Spinal cord (tissue), 10 donors: ENCODE results near the gene PCDH9. TPM values are rescaled to one million over a fixed set of nuclear protein-coding genes. Genes with fewer than 3 reads are reported as not detected.

Source experiments
- DNase-seq, 6 donors: peaks; one replicate each; pipeline versions ENCODE4 v3.0.0 to v3.0.0-alpha.2; 2013 to 2015; ENCODE audit warnings: low spot score in 6 of 6, low read depth in 4 of 6
- H3K27ac ChIP-seq: one replicate; pipeline ENCODE4 v1.5.1; 2013; ENCODE audit warnings: low read depth, low read length, control low read depth
- H3K27me3 ChIP-seq: one replicate; pipeline ENCODE4 v1.6.1; 2013; ENCODE audit warnings: low read length; ENCODE audit not compliant: control insufficient read depth, insufficient read depth
- H3K36me3 ChIP-seq: one replicate; pipeline ENCODE4 v1.6.1; 2013; ENCODE audit warnings: low read length; ENCODE audit not compliant: control insufficient read depth, insufficient read depth
- H3K4me1 ChIP-seq: one replicate; pipeline ENCODE4 v1.6.1; 2013; ENCODE audit warnings: low read length; ENCODE audit not compliant: control insufficient read depth, insufficient read depth
- H3K4me3 ChIP-seq: one replicate; pipeline ENCODE4 v1.5.1; 2013; ENCODE audit warnings: low read depth, low read length, control low read depth
- H3K9me3 ChIP-seq: one replicate; pipeline ENCODE4 v1.6.1; 2013; ENCODE audit warnings: low read length; ENCODE audit not compliant: control insufficient read depth, insufficient read depth
- WGBS: methylation state at CpG from one replicate; pipeline ENCODE4 v1.1.5; 2013; ENCODE audit warnings: missing lambda C conversion rate; ENCODE audit not compliant: insufficient coverage; 5-methylcytosine and 5-hydroxymethylcytosine counted together
- polyA plus RNA-seq, 2 donors: library from polyadenylated mRNA; unstranded; fragments of 120-200 nt; gene quantifications; one replicate each; pipeline ENCODE4 v1.2.1, GENCODE V29; 2013; ENCODE audit not compliant: insufficient read length in 2 of 2
- total RNA-seq, 2 donors: library from RNA; depleted of rRNA in 1 of 2; stranded (reverse); fragments of 120-200 nt in 1 of 2; fragments of >200 nt in 1 of 2; gene quantifications; one replicate each; pipeline versions ENCODE4 v1.2.3 to v1.2.4, GENCODE V29; 2013 to 2014
- donor health status: healthy.

The PCDH9 gene
- total and polyA plus RNA-seq, 4 donors: 37.6 to 180 (median 60.7) TPM

GRCh38 chr13:67225252-67226159, 4.6 kb downstream of the PCDH9 start:
- WGBS: 67% methylated on average over 7 of the region's 20 CpGs
- Histone ChIP-seq H3K4me1 (peaks cover 5% of the 10 kb centered on the region), H3K36me3 (no peaks in the 10 kb centered on the region), H3K9me3 (no peaks in the 10 kb centered on the region), H3K27me3 (no peaks in the 10 kb centered on the region), H3K27ac (peak overlapping the region; percentile 16), H3K4me3 (peak overlapping the region; percentile 98)
- DNase-seq: no peak

GRCh38 chr13:67224148-67224846, 5.8 kb downstream of the PCDH9 start:
- 0% methylated on average over 1 of the region's 9 CpGs for WGBS
- DNase-seq: peak in 5 of 6 donors; percentile 74 to 97 (median 85)
- Histone ChIP-seq H3K4me3 (peak overlapping the region; percentile 45), H3K36me3 (no peaks in the 10 kb centered on the region), H3K4me1 (peaks cover 5% of the 10 kb centered on the region), H3K27ac (peak overlapping the region; percentile 54), H3K9me3 (no peaks in the 10 kb centered on the region), H3K27me3 (no peaks in the 10 kb centered on the region)

- Histone ChIP-seq H3K9me3 (no peaks in the 10 kb centered on the region), H3K27me3 (no peaks in the 10 kb centered on the region), H3K36me3 (no peaks in the 10 kb centered on the region), H3K27ac (peak overlapping the region; percentile 54), H3K4me3 (peak overlapping the region; percentile 45), H3K4me1 (peaks cover 5% of the 10 kb centered on the region)
- WGBS: no CpG with 5 or more reads among the region's 1 CpG
- DNase-seq: no peak
These were observed 6.4 kb downstream of the PCDH9 start for GRCh38 chr13:67223742-67224141.

DNA sequence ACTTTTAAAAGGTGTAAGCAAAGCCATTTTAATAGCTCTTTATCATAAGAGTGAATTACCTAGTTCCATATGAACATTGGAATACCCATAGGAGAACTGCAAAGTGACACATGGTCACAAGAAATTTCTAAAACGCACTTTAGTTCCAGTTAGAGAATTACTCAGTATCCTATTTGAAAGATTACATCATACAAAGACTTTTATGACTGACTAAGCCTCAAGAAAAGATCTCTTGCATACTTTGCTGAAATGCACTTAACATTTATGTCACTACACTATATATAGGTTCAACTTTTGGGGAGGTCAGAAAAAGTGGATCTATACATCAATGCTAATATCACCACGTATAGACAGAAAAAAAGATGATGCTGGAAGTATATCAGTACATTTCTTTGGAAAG, 7.1 kb downstream of the PCDH9 start:
- Histone ChIP-seq H3K36me3 (no peaks in the 10 kb centered on the region), H3K27ac (no peak overlapping the region)

GRCh38 chr13:67221630-67222226, 8.4 kb downstream of the PCDH9 start:
- 42% methylated on average over 1 of the region's 3 CpGs for WGBS
- Histone ChIP-seq H3K4me1 (peaks cover 5% of the 10 kb centered on the region), H3K27me3 (no peaks in the 10 kb centered on the region), H3K27ac (no peak overlapping the region), H3K9me3 (no peaks in the 10 kb centered on the region), H3K4me3 (no peak overlapping the region), H3K36me3 (no peaks in the 10 kb centered on the region)
- DNase-seq: no peak

More for the DNA sequence above, 7.1 kb downstream of the PCDH9 start:
- Histone ChIP-seq H3K4me3 (peak overlapping the region; percentile 10), H3K9me3 (no peaks in the 10 kb centered on the region), H3K4me1 (peaks cover 5% of the 10 kb centered on the region), H3K27me3 (no peaks in the 10 kb centered on the region)
- no peak for DNase-seq
- WGBS: no CpG with 5 or more reads among the region's 2 CpGs

DNA sequence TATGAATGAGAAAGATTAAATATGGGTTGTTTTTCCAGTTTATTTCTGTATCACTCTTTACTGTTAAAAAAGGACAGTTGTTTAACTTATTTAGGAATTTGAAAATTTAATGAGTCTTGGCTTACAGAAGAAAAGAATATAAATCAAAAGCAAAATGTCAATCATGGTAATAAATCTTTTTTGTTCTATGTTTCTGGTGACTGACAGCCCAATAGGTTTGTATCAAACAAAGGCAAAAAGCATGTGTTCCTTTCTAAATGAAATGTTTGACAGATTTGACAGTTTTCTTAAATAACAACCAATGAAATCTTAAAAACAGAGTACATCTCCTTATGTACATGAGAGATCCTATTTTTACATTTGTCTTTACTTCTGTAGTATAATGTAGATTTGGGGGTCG, 11.0 kb downstream of the PCDH9 start:
- Histone ChIP-seq H3K27me3 (no peaks in the 10 kb centered on the region), H3K4me3 (no peak overlapping the region), H3K9me3 (no peaks in the 10 kb centered on the region), H3K36me3 (no peaks in the 10 kb centered on the region), H3K4me1 (no peaks in the 10 kb centered on the region), H3K27ac (no peak overlapping the region)
- WGBS: no CpG with 5 or more reads among the region's 1 CpG
- no peak for DNase-seq

DNA sequence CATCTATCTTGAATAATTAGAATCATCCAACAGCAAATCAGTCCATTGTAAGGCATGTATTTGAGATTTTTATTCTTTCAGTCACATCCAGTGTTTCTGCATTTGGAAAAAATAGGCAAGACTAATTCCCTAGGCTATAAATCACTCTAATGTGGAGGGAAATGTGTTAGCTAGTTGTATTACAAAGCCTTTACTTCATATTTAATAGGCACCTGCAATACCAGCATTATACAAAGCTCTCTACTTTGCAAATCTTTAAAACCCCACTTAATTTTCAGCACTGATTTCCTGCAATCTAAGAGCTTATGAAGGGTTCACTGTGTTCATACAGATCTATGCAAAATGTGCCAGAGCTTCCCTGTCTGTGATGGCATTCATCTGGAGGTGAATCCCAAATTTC, 12.3 kb downstream of the PCDH9 start:
- H3K4me1 ChIP-seq: no peaks in the 10 kb centered on the region
- H3K27me3 ChIP-seq: no peaks in the 10 kb centered on the region
- no peak overlapping the region for H3K4me3 ChIP-seq
- H3K27ac ChIP-seq: no peak overlapping the region
- no peaks in the 10 kb centered on the region for H3K36me3 ChIP-seq
- DNase-seq: peak in 1 of 6 donors; percentile 58
- no peaks in the 10 kb centered on the region for H3K9me3 ChIP-seq

DNA sequence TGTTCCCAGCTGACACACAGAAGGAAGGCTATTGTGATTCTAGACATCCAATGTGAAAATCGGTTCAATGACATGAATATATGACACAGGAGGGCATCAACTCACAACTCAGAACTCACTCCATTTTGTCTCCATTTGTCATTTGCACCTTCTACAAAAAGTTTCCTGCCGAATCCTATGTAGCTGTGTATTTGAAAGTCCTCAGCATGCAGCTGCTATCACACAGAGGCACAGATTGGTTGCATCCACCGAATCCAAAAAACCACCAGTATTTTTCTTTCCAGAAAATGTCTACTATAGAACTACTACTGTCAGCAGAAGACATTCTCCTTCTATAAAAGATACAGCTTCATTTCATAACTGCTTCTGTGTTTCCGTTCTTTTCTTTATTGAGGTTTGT, 13.3 kb downstream of the PCDH9 start:
- H3K27ac ChIP-seq: no peak overlapping the region

DNA sequence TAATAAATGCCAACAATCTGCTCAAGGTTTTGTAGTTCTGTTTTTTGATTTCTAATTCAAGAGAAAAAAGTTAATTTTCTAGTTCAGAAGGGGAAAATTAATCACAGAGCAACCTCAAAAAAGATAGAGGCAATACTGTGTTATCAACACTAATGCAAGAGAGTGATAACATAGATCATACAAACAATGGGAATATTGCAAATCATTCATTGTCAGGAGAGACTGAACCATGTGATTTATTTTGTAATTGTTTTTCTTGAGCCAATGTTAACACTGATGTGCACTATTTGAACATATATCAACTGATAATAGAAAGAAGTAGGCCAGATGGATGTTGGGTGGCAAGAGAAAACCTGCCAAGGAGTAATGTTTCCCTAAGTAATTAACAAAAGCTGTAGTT, 19.9 kb downstream of the PCDH9 start:
- H3K4me3 ChIP-seq: no peak overlapping the region
- DNase-seq: no peak
- no peaks in the 10 kb centered on the region for H3K9me3 ChIP-seq
- H3K27me3 ChIP-seq: no peaks in the 10 kb centered on the region
- no peak overlapping the region for H3K27ac ChIP-seq
- no peaks in the 10 kb centered on the region for H3K4me1 ChIP-seq
- H3K36me3 ChIP-seq: no peaks in the 10 kb centered on the region

More for the DNA sequence above, 13.3 kb downstream of the PCDH9 start:
- Histone ChIP-seq H3K4me3 (no peak overlapping the region), H3K4me1 (no peaks in the 10 kb centered on the region), H3K9me3 (no peaks in the 10 kb centered on the region), H3K36me3 (no peaks in the 10 kb centered on the region), H3K27me3 (no peaks in the 10 kb centered on the region)
- 48% methylated on average over 3 of the region's 4 CpGs for WGBS
- peak in 1 of 6 donors; percentile 54 for DNase-seq
